RPMI7951 (cell line): ENCODE results near the gene CISD1. TPM values are rescaled to one million over a fixed set of nuclear protein-coding genes. Genes with fewer than 3 reads are reported as not detected.

Experiments used
- DNase-seq: peaks from one replicate; pipeline ENCODE4 v3.0.0-alpha.2; 2012; ENCODE audit warnings: low read depth
- total RNA-seq: library from RNA; depleted of rRNA; stranded (reverse); fragments of >200 nt; shearing (Covaris generic); gene quantifications from 2 replicates; pipeline ENCODE4 v1.2.3, GENCODE V29; 2014; rRNA removed

The CISD1 gene
- total RNA-seq, 1 experiment from 2014 or later: 54.5 TPM

DNA sequence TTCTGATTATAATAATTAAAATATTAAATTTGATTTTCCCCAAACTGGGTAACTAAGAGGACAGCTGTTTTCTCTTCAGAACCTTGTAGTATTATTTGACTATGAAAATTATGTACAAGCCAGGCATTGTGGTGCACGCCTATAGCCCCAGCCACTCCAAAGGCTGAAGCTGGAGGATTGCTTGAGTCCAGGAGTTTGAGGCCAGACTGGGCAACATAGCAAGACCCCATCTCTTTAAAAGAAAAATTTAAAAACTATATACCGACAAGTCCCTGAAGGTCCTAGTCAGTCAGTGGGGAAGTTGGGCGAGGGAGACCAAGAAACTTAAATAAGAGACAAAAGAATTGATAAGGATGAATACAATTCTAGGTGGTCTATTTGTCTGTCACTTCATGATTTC is 38.7 kb downstream of the CISD1 start:
- no peak for DNase-seq

- DNase-seq: no peak
Measured at GRCh38 chr10:58311026-58311425, 42.1 kb downstream of the CISD1 start.

- no peak for DNase-seq
Measured at GRCh38 chr10:58316874-58317273, 47.9 kb downstream of the CISD1 start.

GRCh38 chr10:58318346-58318745 is 49.4 kb downstream of the CISD1 start:
- no peak for DNase-seq

- peak; percentile 19 for DNase-seq
Measured at GRCh38 chr10:58319599-58319998, 50.6 kb downstream of the CISD1 start.

DNA sequence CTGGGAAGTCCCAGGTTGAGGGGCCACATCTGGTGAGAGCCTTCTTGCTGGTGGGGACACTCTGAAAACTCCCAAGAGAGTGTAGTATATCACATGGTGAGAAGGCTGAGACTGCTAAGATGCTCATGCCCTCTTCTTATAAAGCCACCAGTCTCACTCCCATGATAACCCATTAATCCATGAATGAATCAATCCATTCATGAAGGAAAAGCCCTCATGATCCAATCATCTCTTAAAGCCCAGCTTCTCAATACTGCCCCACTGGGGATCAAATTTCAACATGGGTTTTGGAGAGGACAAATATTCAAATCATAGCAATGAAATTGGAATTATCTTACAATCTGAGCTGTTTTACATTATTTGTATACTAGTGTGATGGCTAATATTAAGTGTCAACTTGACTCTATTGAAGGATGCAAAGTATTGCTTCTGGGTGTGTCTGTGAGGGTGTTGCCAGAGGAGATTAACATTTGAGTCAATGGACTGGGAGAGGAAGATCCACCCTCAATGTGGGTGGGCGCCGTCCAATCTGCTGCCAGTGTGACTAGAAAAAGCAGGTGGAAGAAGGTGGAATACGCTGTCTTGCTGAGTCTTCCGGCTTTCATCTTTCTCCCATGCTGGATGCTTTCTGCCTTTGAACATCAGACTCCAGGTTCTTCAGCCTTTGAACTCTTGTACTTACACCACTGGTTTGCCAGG is 51.5 kb downstream of the CISD1 start:
- no peak for DNase-seq

DNA sequence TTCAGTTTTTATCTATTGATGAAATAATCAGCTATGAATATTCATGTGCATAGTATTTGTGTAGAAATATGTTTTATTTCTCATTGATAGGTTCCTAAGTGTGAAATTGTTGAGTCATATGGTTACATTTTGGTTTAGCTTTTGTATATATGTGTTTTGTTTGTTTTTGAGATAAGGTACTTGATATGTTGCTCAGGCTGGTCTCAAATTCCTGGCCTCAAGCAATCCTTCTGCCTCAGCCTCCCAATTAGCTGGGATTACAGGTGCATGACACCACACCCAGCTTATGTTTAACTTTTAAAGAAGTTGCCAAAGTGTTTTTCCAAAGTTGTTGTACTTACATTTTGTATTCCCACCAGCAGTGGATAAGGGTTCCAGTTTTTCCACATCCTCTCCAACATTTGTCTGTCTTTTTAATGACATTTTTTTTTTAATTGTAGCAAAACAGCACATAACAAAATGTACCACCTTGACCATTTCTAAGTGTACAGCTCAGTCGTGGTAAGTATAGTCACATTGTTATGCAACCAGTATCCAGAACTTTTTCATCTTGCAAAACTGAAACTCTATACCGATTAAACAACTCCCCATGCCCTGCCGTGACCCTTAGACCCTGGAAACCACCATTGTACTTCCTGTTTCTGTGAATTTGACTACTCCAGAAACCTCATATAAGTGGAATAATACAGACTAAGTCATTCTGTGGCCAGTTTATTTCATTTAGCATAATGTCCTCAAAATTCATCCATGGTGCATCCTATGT is 53.3 kb downstream of the CISD1 start:
- peak; percentile 43 for DNase-seq

GRCh38 chr10:58322835-58323209 is 53.9 kb downstream of the CISD1 start:
- no peak for DNase-seq

DNA sequence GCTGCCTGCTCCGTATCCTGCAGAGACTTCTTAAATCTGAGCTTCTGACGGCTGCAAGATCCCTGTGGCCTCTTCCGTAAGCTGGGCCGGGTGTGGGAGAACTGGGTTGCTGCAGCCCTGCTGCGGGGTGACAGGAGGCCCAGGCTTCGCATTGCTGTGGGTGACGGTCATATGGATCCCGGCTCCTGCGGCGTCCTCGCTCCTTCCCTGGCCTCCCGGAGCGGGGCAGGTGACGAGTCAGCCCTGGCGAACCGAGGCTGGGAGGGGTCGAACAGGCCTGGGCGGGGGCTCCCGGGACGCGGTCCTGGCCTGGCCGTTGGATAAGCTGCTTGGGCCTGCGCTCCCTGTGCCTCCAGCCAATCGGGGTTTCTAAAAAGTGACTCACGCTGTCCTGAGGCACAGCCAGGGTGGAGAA is 58.0 kb downstream of the CISD1 start:
- DNase-seq: no peak

GRCh38 chr10:58328233-58328632 is 59.3 kb downstream of the CISD1 start:
- no peak for DNase-seq

DNA sequence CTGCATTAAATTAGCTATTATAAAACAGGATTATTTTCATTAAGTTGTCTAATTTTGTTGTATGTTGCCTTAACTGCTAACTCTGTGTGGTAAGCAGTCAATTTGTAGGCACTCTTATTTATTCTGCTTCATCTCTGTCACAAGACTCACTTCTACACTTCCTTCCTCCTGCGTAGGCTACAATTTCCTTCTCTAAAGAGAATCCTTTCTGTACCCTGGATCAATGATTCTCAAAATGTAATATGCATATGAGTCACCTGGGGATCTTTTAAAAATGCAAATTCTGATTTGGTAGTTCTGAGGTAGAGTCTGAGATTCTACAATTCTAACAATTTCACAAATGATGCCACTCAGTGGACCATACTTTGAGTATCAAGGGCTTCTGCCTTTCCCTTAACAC is 61.5 kb downstream of the CISD1 start:
- DNase-seq: no peak

DNA sequence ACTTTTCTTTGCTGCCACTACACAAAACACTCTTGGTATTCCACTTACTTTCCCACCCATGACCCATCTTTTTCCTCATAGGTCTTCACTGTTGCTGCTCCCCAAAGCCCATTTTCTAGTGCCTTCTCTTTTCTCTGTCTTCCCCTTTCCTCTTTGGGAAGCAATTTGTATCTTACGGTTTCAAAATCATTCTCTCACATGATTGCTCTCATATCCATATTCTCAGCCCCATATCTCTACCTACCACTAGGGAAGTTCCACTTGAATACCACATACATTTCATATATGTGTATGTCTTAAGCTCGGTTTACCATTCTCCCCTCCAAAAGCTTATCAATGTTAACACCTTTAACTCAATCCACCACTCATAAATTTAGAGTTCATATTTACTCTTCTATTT is 62.7 kb downstream of the CISD1 start:
- no peak for DNase-seq

DNA sequence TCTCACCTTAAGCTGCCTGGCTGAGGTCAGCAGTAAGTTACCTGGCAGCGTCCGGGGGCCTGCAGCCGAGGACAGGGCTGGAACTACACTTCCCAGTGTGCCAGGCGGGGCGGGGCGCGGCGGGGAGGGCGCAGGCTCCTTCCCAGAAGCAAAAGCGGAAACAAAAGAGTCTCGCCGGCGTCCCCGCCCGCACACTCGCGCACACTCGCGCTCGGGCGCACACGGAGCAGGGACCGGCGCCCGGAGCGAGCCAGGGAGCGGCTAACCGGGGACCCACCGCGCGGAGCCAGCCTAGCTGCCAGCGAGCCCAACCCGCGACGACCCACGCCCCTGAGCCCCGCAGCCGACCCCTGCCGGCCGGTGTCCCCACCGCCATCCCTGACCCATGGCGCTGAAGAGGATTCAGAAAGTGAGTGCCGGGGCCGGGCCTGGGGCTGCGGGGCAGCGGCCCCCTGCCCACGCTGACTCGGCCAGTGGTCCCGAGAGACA is 65.9 kb downstream of the CISD1 start, which contains the start of gene UBE2D1:
Gene UBE2D1, plus strand, starts transcription at position 190 of the 489 bp plus-strand sequence. Its CDS starts 196 bp downstream, at position 386.
- peak; percentile 72 for DNase-seq

DNA sequence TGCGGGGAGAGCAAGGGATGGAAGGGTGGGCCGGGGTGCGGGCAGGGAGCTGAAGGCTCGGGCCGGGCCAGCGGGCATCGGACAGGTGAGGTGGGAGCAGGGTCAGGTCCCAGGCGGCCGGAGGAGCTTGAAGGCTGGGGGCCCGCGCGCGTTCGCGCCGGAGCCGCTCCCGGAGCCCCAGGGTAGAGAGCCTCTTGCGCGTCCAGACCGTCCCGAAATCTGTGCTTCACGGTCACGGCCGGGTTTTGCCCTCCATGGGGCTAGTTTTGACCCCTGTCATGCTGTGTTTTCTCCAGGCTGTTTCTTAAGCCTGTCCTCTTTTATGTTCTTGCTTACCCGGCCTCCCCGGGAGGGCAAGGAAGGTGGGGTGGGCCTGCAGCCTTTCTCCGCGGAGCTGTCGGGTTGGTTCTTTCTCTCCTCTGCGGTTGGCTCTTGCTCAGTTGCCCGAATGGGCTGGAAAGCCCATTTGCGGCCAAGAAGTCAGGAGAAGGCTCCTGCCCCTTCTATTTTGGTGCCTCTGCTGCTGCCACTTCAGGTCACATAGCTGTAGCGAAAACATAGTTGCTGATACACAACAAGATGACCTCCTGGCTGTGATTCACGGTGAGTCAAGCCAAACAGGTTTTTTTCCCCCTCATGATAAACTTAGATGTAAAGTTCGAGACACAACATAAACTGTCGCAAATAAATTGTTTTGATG is 66.5 kb downstream of the CISD1 start:
- DNase-seq: peak; percentile 46

DNA sequence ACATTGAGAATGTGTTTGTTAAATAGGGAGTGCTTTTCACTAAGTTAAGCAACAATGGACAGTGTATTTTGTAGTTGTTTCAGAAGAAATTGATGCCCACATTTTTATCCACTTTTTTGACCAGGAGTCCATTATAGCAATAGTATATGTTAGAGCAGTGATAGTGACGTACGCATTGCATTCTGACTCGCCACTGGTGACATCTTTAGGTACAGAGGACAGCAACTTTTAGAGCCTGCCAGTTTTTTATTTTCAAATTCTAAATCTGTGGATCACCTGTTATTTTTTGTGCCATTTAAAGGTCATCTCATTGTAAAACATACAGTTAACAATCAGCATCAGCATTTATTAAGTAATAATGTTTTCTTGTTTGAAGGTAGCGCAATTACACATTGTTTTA is 67.3 kb downstream of the CISD1 start:
- DNase-seq: no peak

Other genes starting within 250 kb of the CISD1 start
- 10.7 and 12.9 TPM in 2 replicates for gene IPMK, start 1.3 kb upstream of the CISD1 start, total RNA-seq
- 18.2 and 21.5 TPM in 2 replicates for gene UBE2D1, start 65.8 kb downstream of the CISD1 start, total RNA-seq
- 28.8 and 33.4 TPM in 2 replicates for gene TFAM, start 116.2 kb downstream of the CISD1 start, total RNA-seq
- gene BICC1, start 243.7 kb downstream of the CISD1 start, total RNA-seq: 28.3 and 37.6 TPM in 2 replicates